Renal cortex interstitium (tissue), 11 donors: Measurements from ENCODE around the gene PLA2G6. TPM values are rescaled to one million over a fixed set of nuclear protein-coding genes. Genes with fewer than 3 reads are reported as not detected.
A peak's percentile ranks its signal among the peaks of the same experiment; 100 is the strongest.
"Not testable (repeated sequence)": the region's sequence is repeated elsewhere in the genome, so short reads cannot be mapped to it uniquely, and the experiment has no call there.

ENCODE experiments used
- DNase-seq, 11 donors: peaks; one replicate each; pipeline ENCODE4 v3.0.0-alpha.2; 2013; ENCODE audit warnings: low read depth in 9 of 11, low spot score in 4 of 11; ENCODE audit errors: extremely low read depth in 1 of 11
- polyA plus RNA-seq, 3 donors: library from polyadenylated mRNA; unstranded; fragments of 120-200 nt; gene quantifications; one replicate each; pipeline ENCODE4 v1.2.1, GENCODE V29; 2013; ENCODE audit not compliant: insufficient read length in 3 of 3

The PLA2G6 gene
- polyA plus RNA-seq, 3 donors, result 41.5 to 81.8 (median 44.7) TPM

DNA sequence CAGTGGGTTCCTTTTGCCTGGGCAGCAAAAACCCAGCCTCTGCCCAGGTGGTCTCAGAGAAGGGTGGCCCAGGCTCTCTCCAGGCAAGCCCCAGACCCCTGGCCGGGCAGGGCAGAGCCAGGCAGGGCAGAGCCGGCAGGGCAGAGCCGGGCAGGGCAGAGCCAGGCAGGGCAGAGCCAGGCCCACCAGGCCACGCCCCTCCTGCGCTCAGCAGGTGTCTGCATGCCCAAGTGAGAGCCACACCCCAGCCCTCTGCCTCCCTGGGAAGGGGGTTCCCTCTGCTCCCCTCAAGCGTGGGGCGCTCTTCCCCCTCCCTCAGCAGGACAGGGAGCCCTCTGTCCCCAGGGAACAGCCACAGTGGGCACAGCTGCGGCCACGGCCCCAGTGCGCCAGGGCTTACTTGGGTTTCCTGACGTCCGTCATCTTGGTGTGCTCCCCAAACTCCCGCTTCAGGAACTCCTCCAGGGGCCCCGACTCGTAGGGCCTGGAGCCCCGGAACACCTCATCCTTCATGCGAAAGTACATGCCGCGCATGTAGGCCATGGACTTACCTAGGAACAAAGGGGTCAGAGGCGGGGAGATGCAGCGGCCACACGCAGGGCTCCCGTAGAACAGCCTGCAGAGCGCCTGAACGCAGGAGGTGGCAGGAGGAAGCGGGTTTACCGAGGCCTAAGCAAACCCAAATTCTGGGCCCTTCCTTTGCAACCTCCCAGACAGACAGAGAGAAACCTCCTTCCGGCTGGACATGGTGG lies 61.1 kb downstream of the PLA2G6 start:
- DNase-seq, result no peak

DNA sequence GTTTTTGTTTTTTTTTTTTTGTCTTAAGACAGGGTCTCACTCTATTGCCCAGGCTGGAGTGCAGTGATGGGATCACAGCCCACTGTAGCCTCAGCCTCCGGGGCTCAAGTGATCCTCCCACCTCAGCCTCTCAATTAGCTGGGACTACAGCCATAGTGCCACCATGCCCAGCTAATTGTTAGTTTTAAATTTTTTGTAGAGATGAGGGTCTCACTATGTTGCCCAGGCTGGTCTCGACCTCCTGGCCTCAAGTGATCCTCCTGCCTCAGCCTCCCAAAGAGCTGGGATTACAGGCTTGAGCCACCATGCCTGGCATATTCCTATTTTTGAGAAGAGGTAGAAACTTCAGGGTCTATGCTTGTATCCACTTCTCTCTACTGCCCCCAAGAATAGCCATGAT lies 62.9 kb downstream of the PLA2G6 start:
- DNase-seq, result not testable (repeated sequence)

DNA sequence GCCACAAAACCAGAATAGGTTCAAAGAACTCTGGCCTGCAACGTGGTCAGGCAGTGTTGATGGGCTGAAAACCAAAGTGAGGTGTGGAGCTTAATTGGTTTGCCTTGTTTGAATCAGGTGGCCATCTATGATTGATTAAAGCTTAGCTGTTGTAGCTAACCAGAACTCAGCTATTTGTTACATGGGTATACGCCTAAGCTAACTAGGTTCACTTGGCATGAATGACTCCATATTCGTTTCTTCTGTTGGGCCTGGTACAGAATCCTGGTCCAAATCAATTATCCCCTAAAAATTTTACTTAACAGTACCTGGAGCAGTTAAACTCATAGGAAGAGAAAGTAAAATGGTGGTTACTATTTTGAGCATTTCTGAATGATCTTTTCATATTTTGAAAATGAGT lies 63.4 kb downstream of the PLA2G6 start:
- no peak for DNase-seq

DNA sequence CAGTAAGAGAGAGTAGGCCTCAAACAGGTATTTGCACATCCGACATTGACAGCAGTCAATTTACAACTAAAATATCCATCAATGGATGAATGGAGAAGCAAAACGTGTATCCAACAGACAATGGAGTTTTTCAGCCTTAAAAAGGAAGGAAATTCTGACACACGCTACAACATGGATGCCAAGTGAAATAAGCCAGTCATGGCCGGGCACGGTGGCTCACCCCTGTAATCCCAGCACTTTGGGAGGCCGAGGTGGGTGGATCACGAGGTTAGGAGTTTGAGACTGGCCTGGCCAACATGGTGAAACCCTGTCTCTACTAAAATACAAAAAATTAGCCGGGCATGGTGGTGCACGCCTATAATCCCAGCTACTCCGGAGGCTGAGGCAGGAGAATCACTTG lies 64.1 kb downstream of the PLA2G6 start:
- DNase-seq, result not testable (repeated sequence)

DNA sequence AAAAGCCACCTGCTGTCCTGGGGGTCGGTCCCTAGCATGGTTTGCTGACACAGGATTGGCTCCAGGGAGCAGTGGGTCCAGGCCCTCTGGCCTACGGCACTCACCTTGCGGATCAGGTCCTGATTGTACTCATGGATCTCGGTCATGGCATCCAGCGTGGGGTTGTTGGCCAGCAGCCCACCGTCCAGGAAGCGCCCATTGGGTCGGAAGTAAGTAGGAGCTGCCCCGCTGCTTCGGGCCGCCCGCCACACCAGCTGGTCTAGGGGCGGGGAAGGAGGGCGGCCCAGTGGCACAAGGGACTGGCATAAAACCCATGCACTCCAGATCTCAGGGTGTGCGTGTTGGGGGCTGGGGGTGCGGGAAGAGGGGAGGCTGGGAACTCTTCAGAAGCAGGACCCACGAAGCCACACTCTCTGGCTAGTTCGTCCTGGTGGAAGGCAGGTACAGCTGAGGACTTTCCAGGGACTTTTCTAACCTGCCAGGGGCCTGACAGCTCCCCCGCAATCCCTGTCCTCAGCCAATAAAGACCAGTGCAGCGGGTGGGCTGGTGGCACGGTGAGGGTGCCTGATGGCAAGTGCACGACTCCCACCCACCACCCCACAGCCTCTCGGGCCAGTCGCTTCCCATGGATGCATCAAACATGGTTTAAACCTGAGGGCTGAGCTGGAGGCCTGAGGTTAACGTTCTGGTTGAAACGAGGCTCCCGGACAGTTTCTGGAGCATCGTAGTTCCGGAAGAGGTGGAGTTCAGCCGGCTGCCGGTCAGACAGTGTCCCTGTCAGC lies 66.0 kb downstream of the PLA2G6 start:
- no peak for DNase-seq

DNA sequence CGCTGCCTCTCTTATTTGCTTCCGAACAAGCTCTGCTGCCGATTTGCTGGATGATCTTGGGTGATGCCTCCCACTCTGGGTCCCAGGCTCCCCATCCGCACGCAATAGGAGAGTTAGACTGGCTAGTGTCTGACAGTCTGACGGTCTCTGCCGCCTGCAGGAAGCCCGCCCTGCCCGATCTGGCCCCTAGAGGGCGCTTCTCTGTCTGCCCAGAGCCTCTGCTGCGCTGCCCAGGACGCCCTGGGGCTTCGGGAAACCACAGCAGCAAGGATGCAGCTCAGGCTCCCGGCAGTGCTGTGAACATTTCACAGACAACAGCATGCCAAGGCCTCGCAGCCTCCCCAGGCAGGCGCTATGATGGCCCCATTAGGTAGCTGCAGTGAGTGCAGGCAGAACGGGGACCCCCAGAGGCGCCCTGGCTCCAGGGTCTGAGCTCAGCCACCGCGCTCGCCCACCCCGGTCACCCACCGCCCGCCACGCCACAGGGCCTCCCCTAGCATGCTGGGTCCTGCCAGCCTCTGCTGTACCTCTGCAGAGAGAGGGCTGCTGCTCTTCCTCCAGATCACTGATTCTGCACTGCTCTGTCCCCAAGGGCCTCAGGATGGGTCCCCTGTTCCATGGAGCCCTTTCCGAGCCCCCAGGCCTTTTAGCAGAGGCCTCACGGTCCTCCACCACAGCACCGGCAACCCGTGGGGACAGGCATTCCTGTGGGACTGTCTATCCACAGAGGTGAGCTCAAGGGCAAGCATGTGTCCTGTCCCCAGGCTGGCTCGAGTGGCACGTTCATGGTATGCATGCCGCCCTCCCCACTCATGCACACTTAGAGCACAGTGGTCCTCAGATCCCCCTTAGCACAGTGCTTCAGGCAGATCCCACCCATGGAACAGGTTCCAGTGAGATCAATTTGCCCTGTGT lies 66.9 kb downstream of the PLA2G6 start:
- peak in 7 of 11 donors; percentile 35 to 73 (median 62) for DNase-seq

DNA sequence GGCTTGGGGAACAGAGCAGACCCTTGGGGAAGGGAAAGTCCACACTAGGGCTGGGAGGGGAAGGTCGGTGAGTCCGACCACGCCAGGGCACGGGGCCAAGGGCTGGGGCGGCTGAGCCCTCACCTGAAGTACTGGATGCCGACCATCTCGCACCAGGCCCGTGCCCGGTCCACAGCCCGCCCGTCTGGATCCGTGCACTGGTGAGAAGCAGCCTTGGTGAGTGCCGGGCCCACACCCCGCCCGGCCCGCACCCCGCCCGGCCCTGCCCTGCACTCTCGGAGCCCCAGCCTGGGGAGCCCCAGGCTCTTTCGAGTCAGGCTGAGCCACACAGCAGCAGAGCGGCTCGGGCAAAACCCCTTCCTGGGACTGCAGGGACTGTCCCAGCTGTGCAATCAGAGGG lies 69.2 kb downstream of the PLA2G6 start:
- DNase-seq, result no peak

DNA sequence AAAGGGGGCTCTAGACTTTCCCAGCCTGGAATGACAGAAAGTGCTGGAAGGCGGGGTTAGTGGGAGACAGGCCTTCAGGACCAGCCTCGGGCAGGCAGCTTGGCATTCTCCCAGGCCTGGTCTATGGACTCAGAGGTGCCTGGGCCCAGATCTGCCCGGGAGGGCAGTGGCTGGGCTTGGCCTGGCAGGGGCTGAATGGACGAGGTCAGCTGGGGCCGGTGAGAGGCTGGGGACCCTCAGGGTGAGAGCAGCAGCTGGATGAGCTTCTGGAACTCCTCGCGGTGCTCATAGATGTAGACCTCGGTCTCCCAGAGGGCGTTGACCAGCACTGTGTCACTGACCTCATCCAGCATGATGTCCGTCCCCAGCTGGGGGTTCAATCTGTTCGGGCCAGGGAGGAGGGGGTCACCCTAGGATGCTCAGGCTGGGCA lies 69.7 kb downstream of the PLA2G6 start:
- DNase-seq, result no peak

DNA sequence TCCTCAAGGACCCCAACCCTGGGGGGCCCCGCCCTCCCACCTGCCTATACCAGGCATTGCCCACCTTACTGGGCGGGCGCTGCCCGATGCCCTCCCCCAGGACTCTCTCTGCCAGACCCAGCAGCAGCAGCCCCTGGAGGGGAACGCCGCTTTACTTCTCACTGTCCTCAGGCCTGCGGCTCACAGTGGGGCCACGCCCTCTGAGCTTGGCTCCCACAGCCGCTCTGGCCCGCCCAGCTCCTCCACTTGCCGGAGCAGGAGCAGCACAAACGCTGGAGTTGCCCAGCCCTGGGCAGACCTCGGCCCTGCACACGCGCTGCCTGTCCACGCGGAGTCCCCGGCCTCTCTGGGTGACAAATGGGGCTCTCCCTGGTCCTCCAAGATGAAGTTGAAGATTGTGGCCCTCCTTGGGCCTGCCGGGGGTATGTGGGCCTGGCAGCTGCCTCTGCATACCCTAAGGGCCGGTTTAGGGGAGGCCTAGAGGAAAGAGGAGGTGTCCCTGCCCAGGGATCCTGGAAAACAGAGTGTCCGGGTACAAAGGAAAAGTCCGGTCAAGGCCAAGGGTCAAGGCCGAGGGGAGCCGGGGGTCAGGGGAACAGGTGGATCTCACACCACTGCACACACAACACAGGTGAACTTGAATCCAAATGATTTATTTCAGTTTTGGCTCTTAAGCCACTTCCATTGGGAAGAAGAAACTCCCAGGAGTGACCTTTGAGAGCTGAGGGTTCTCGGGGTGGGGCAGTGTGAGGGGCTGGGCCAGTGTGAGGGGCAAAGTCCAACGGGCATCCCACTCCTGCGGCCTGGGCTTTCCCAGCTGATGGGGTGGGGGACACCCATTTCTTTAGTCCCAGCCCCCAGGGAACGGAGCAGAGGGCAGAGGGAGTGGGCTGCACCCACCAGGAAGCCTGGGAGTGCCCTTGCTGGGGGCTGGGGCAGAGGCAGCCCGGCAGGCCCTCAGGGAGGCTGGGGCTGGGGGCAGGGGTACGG lies 70.5 kb downstream of the PLA2G6 start:
- peak in 3 of 11 donors; percentile 20 to 43 (median 29) for DNase-seq

DNA sequence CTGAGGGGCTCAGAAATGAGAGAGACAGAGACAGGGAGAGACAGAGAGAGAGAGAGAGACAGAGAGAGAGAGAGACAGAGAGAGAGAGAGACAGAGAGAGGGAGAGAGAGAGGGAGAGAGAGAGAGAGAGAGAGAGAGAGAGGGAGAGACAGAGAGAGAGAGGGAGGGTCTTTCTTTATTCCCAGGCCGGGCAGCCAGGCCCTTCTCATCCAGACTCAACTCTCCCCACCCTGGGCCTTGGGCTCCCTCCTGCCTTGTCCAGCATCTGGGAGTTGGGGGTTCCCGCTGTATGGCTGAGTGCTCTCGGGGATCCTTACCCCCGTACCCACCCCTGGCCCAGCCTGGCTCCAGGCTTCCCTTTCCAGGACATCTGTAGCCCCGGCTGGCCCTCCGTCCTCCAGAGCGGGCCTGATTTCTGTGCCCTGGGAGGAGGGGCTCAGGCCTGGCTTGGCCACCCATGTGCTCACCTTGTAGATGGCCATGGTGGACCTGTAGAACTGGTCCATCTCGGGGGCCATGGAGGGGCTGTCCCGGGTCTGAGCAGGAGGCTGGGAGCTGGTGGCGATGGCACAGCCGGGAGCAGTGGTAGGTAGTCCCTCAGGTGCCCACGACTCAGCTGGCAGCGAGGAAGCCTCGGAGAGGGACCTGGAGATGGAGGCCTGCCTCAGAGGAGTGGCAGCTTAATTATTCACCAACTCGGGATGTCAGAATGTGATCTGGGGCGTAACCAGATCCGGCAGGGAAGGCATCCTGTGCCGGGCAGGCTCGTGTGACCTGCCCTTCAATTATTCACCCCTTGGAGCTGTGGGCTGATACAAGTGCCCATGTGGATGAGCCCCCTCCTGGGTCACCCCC lies 71.4 kb downstream of the PLA2G6 start, which contains the start of gene BAIAP2L2:
Gene BAIAP2L2 (minus strand): TSS at position 677 of the 855 bp plus-strand sequence. CDS start 159 bp downstream, at position 518.
- peak in 7 of 11 donors; percentile 35 to 79 (median 63) for DNase-seq

DNA sequence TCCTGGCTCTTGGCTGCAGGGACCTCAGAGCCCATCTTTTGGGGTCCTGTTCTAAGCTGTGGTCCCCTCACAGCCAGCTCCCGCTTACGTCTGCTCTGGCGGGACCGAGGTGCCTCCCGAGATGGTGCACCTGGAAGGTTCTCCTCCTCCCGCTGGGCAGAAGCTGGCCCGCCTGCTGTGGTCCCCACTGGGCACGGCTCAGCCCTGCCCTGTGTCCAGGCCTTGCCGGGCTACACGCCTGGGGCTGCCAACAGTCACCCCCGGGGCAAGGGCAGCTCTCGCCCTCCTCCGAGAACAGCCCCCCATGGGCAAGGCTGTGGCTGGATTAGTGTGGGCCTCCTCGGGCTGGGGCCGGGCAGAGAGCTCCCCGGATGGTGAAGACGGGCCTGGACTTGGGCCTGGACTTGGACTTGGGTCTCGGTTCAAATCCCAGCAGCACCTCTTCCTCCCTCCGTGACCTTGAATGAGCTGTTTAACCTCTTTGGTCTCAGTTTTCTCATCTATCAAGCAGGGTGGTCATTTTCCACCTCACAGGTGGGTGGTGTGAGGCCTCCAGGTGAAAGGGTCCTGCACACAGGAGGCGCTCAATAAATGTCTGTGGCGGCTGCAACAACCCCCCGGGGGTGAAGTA lies 72.1 kb downstream of the PLA2G6 start:
- DNase-seq, result peak in 1 of 11 donors; percentile 54

DNA sequence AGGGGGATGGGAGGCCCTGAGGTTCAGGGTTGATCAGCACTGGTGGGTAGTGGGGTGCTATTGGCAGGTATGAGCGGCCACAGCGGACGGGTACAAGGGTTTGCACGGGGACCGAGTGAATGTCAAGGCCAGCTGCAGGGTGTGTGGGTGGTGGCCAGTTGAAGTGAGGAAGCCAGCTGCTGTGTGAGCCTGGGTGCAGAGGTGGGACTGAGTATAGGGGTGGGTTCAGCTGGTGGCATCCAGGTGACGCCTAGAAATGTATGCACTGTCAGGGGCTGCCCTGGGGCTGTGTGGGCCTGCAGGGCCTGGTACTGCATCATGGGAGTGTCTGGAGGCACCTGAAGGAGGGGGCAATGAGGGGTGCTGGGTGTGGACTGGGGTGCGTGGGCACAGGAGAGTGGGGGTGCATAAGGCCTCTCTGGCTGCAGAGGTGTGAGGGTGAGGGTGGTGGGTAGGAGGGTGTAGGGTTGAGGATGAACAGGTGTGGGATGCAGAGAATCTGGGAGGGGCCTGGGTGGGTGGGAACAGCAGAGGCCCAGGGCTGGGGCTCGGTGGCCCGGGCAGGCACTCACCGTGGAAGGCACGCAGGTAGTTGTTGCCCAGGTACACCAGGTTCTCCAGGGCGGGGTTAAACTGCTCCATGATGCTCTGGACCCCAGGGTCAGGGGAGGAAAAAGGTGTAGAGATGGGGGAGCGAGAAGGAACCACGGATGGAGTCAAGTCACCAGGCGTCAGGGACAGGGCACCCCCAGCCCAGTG lies 72.9 kb downstream of the PLA2G6 start:
- DNase-seq, result no peak

DNA sequence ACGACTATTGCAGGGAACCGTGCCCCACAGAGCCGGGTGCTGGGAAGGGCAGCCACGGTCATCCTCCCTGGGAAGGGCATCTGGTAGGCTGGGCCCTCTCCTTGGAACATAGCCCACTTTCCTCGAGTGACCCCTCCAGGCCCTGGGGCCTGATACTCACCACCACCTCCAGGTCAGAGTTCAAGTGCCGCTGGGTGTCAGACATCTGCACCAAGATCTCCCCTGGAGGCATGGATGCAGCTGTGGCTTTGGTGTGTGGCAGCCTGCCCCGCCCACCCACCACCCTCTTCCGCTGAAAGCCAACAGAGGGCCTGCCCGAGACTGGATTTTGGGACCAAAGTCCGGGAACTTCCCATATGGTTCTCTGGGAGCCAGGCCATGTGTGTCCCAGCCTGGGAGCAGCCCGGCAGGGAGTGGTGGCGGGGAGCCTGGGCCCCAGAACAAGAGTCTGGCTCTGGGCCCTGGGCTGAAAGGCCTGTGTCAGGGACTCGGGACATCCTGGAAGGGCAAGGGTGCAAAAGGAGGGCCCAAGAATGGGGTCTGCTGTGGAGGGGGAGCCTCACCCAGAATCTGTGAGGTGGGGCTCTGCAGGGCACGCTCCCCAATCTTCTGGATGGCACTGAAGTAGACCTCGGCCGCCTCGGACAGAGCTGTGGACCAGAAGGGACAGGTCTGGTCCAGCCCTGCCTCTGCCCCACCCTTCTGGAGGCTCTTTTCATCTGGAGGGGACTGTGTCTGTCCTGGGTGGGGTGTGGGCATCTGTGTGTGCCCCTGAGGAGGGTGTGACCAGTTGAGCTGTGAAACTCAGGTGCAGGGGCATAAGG lies 73.7 kb downstream of the PLA2G6 start:
- no peak for DNase-seq

DNA sequence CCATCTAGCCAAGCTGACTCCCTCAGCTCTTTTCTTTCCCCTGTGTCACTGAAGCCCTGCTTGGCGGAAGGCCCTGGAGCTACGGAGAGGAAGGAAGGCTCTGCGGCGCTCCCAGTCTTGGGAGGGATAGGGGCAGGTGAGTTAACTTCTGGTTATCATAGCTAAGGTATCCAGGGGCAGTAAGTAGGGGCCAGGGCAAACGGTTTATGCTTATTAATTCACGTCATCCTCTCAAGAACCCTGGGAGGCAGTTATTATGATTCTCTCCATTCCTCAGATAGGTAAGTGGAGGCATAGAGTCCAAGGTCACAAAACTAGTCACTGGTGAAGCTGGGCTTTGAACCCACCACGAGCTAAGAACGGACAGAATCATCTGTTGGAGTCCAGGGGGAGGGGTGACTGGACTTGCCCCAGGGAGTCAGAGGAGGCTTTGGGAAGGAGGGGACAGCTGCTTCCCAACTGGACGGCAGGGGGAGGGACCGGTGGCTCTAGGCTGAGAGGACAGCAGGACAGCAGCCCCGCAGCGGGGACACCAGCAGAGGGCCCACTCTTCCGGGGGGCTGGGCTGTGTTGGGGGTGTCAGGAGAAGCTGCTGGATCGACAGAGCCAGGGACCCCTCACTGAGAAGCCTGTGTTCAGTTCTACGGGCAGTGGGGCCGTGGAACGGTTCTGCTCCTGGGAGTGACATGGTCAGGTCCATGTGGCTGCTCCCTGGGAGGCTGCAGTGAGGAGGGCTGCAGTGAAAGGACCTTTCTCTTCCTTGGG lies 74.6 kb downstream of the PLA2G6 start:
- DNase-seq, result no peak
